GM19395 (cell line): ENCODE results near the gene OR52H1.
"Not testable (repeated sequence)": the region's sequence is repeated elsewhere in the genome, so short reads cannot be mapped to it uniquely, and the experiment has no call there.

ENCODE experiments used
- ATAC-seq: cut with Tn5 transposase; IDR thresholded peaks from one replicate; pipeline ENCODE4 v1.9.1; 2021; ENCODE audit warnings: mild to moderate bottlenecking, moderate library complexity; ENCODE audit not compliant: unreplicated experiment

Gene OR52H1

DNA sequence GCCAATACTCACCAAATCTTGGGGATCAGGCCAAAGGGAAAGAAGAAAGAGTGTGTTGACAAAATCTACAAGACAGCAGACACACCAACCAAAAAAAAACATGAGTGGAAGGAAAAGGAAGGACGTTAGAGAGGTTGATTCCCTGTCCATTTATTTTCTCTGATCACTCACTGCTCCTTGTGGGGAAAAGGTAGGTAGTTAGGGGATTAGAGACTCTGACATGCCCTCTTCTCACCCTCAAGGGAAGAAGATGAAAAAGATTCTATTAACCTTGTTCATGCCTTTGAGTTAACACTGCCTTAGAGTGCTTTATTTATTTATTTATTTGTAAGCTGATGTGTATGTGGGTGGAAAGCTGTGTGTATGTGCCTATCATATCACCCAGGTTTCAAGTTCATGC, at the start of gene OR52H1:
TSS of gene OR52H1 (minus strand) at position 101 of the 400 bp plus-strand sequence. CDS start 3,035 bp downstream, outside the sequence.
- ATAC-seq = peak; percentile 5

GRCh38 chr11:5597953-5598352, 49.6 kb upstream of the OR52H1 start:
- ATAC-seq = no peak

DNA sequence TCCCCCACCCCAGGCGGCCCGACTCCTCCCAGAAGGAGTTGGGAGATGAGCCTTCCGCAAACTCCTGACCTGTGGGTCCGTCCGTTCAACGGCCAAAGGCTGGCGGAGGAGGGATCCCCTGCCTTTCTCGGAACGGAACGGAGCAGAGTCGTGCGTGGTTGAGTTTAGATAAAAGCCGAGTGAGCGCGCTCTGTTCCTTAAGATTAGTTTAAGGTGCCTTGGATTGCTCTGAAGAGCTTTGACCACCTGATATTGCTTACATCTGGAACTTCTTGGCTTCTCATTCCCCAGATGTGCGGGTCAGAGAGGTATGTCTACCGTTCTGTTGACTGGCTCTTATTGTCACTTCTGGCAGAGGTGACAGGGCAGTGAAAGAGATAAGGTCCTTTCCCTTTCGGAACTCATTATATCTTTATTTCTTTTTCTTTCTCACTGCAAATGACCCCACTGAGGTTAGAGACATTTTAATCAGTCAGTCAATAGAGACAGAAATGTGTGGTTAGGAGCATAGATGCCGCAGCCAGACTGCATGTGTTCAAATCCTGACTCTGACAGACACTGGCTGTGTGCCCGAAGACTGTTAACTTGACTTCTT, 48.4 kb upstream of the OR52H1 start, which contains the start of gene TRIM6:
TSS of gene TRIM6 (plus strand) at position 31 of the 595 bp plus-strand sequence. CDS start at position 292, 261 bp downstream.
- ATAC-seq = peak; percentile 56

DNA sequence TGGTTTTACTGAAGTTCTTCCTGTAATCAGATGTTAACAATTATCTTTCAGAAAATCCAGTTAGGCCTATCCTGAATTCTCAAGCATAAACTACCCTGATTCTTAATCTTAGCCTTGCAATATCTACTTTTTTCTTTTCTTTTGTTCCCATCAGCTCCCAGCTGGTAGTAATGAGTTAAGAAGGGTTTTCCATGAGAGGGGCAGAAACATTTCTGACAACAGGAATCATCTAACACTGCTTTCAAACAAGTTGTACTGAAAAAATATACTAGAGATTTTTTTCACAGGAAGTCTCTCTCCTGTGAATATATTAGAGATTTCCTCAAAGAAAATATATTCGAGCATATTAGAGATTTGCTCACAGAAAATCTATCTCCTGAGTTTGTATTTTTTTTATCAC, 44.8 kb upstream of the OR52H1 start:
- ATAC-seq = no peak

DNA sequence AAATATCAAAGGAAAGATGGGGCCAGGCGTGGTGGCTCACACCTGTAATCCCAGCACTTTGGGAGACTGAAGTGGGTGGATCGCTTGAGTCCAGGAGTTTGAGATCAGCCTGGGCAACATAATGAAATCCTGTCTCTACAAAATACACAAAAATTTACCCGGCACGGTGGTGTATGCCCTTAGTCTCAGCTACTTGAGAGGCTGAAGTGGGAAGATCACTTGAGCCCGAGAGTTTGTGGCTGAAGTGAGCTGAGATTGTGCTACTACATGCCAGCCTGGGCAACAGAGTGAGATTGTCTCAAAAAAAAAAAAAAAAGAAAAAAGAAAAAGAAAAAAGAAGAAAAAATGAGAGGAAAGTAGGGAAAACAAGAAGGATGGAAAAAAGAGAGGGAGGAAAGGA, 44.3 kb upstream of the OR52H1 start:
- no peak for ATAC-seq

GRCh38 chr11:5591613-5592012, 43.3 kb upstream of the OR52H1 start:
- no peak for ATAC-seq

DNA sequence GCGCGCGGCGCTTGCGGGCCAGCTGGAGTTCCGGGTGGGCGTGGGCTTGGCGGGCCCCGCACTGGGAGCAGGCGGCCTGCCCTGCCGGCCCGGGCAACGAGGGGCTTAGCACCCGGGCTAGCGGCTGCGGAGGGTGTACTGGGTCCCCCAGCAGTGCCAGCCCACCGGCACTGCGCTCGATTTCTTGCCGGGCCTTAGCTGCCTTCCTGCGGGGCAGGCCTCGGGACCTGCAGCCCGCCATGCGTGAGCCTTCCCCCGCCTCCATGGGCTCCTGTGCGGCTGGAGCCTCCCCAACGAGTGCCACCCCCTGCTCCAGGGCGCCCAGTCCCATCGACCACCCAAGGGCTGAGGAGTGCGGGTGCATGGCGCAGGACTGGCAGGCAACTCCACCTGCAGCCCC, 41.6 kb upstream of the OR52H1 start:
- not testable (repeated sequence) for ATAC-seq

- not testable (repeated sequence) for ATAC-seq
Observed at GRCh38 chr11:5584458-5584857, 36.1 kb upstream of the OR52H1 start.

- no peak for ATAC-seq
Observed at GRCh38 chr11:5581014-5581413, 32.7 kb upstream of the OR52H1 start.

GRCh38 chr11:5580577-5580976, 32.2 kb upstream of the OR52H1 start, which contains the start of gene OR52B6:
TSS of gene OR52B6 (plus strand) at chr11:5580877. CDS start at chr11:5580877, 0 bp downstream.
- no peak for ATAC-seq

- ATAC-seq = no peak
Observed at GRCh38 chr11:5577101-5577500, 28.8 kb upstream of the OR52H1 start.

DNA sequence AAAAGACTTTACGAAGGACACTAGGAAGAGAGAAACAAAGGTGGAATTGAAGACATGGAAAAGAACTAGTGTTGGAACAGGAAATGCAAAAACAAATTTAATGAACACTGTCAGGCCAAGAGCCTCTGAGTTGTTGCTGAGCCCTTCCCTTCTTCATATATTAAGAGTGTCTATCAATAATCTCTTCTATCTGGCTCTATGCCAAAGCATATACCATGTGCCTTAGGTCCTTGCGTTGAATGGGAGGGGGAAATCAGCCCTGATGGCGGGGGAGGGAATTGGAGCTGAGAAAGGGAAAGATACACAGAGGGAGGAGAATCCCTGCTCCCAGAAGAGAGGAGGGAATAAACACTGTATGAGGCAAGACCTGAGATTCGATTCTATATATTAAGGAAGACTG, 26.8 kb upstream of the OR52H1 start:
- no peak for ATAC-seq

DNA sequence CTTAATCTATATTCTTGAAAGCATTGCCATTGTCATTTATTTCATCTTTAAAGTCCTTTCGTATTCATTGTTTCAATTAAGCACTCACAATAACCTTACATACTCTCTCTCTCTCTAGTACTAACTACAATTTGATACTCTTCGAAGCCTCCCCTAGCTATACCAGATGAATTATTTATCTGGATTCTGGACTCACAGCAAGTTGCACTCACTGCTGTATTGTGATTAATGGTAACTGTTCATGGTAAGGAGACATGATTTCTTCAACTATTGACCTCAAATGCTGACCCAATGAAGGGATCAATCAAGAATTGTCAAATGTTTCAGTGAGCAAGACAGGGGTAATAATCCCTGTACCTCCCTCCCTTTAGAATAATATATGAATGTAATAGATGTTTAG, 26.3 kb upstream of the OR52H1 start:
- ATAC-seq = no peak

DNA sequence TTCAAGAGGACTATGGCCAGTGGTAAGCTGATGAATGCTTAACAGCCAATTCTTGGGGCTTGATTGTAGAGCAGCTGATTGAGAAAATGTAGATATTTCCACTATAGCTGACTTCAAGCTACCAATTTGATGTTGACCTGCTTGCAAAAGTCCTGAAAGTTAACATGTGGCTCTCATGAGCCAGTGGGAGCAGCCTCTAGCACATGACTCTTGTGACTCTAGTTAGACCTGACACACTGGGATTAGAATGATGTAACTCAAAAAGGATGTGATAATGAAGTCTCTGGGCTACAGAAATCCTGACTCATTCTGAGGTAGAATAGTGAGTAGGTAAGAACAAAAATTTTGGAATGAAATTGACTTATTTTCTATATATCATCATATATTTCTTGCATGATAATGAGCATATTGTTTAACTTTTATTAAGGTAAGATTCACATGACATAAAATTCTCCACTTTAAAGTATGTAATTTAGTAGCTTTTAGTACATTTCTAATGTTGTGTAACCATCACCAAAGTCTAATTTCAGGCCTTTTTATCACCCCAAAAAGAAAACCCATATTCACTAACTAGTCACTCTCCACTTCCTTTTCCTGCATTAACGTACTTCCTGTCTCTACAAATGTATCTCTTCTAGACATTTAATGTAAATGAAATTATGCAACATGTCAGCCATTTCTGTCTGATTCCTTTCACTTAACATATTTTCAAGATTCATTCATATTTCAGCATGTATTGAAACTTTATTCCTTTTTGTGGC, 16.1 kb upstream of the OR52H1 start:
- no peak for ATAC-seq

DNA sequence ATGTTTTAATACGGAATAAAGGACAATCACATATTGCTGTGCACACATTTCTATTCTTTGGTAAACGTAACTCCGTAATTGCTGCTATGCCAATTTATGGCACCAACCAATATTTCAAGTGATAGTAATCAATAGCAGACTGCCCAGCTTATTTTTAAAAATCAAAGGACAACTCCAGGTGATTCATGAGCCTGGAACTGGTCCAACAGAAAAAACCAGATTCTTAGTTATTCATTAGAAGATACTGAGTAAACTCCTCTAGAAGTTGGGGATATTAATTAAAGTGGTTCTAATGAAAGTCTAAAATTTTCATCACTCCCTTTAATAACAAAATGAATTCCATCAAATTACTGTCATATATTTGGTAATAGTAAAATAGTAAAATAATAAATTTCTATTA, 9.4 kb upstream of the OR52H1 start:
- no peak for ATAC-seq

DNA sequence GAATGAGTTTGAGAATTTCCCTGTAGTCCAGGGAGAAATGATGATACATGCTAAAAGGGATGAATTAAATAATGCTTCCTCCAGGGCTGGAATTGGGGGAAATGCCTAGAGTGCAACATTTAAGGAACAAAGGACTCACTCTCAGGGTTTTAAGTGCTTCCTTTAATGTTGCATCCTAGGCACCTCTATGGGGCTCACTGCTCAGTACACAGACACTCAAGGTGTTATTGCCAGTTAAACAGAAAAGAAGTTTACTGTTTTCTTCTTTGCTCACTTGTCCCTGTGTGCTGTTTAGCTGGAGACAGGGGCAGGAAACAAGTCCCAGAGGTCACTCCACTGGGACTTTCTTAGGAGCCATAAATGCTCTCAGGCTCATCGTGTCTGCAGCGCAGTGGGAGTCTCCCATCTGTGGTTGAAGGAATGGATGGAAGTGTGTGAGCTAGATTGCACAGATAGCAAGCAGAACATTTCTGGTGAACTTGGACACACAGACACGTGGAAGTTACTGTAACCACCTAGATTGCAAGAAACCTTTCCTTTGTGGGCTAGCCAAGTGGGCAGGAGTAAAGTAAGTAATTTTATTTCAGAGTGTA, 8.4 kb upstream of the OR52H1 start:
- ATAC-seq = no peak

DNA sequence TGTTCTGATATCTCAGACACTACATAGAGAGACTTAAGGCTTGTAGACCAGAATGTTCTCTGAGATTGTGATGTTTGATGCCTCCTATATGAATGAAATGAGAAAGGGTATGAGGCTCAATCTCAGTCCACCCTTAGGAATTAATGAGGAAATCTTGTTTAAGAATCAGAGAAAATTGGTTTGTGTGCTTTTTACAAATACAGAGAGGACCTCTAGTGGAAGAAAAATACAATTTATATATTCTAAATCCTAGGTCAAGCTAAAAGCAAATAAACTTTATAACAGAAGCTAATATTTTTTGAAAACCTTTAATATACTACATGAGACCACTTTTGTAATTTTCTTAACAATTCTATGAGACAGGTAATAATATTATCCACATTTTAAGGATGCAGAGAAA, 5.0 kb upstream of the OR52H1 start:
- no peak for ATAC-seq

GRCh38 chr11:5550440-5551095, 2.2 kb upstream of the OR52H1 start:
- ATAC-seq = peak; percentile 56

- ATAC-seq = peak; percentile 77
Observed at GRCh38 chr11:5547982-5548381, 358 bp downstream of the OR52H1 start.

DNA sequence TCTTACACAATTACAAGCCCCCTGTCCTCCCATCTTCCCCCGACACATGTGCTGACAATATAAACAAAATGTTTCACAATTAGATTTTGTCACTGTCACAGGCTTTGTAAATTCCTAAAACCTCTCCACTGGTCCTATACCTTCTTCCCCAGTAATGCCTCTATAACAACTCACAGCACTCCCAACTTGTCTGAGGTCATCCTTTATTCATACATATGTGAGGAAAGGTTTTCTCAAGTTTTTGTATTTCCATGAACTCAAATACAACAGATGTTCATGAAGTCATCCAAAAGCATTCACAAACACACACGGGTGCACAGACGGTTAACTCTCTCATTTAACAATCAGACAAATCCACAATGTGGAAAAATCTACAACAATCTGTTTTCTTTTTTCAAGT, 1.9 kb downstream of the OR52H1 start:
- ATAC-seq = no peak

- ATAC-seq = peak; percentile 63
Observed at GRCh38 chr11:5541427-5541826, 6.9 kb downstream of the OR52H1 start.
